GM18873 (cell line): ENCODE data around the gene KDM2B.

Experiments used
- ATAC-seq: cut with Tn5 transposase; IDR thresholded peaks from one replicate; pipeline ENCODE4 v1.9.1; 2021; ENCODE audit warnings: mild to moderate bottlenecking, moderate library complexity, moderate number of reproducible peaks; ENCODE audit not compliant: unreplicated experiment, low FRiP score

The KDM2B gene

GRCh38 chr12:121580959-121581685 lies at the start of gene KDM2B:
Gene KDM2B, minus strand, starts transcription at chr12:121581023. Its CDS starts 112 bp downstream, at chr12:121580911.
- ATAC-seq: no peak

- no peak for ATAC-seq
Measured at GRCh38 chr12:121628536-121628935, 47.7 kb upstream of the KDM2B start.

DNA sequence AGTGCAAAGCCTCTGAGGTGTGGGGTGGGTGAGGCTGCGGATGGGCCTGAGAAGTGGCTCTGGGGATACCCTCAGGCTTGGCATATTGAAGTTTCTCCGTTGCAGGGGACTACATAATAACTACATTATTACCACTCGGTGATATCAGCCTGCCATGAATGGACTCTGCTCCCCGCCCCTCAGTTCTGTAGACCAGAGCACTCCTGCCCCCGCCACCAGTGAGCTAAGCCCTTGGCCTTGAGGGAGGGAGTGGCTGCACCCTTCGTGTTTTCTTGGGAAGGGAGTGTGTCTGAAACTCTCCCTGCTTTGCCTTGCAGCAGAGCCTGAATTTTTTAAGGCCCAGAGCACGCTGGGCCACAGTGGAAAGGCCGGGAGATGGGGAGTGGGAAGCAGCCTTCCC lies 47.2 kb upstream of the KDM2B start:
- ATAC-seq: no peak

- peak; percentile 29 for ATAC-seq
Measured at GRCh38 chr12:121626853-121627640, 46.2 kb upstream of the KDM2B start.

DNA sequence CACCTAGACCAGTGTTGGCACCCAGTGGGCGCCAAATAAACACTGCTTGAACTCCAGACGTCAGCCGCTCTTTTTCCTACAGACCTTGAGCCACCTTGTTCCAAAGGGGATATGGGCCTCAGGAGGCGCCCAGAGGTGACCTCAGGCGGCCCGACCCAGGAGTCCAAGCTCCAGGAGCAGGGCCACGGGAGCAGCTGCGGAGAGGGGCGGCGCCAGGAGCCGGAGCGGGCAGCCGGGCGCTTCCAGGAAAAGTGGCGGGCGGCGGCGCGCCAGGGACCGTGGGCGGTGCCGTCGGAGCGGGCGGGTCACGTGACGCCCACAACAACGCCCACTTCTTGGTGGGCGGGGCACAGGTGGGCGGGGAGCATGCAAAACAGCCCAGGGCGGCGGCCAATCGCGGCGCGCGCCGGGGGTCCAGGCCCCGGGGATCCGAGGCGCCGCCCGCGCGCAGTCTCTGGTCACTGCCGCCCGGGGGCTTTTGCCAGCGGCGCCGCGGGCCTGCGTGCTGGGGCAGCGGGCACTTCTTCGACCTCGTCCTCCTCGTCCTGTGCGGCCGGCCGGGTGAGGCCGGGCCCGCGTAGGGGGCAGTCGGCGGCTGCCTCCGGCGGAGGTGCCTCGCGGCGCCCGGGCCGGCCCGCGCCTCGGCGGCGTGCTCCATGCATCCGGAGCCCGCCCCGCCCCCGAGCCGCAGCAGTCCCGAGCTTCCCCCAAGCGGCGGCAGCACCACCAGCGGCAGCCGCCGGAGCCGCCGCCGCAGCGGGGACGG lies 45.4 kb upstream of the KDM2B start, which contains the start of gene ORAI1:
Gene ORAI1, plus strand, starts transcription at position 444 of the 766 bp plus-strand sequence.
- ATAC-seq: peak; percentile 55

DNA sequence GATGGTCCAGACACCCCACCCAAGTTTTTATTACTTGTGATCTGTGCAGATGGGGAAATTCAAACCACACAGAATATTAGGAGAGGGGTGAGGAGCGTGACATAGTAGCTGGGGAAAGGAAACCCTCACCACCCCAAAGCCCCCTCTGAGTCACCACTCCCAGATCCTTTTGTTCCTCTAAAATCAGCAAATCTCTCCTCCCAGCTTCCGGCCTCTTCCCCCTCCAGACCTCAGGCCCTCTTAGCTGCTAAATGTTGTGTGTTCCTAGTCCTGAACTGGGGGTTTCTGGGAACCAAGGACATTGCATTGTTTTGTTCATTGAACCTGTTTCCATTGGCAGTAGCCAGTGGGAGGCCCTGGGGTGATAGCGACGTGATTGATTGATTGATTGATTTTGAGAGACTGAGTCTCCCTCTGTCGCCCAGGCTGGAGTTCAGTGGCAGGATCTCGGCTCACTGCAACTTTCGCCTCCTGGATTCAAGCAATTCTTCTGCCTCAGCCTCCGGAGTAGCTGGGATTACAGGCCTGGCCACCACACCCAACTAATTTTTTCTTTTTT lies 39.6 kb upstream of the KDM2B start:
- no peak for ATAC-seq

- no peak for ATAC-seq
Measured at GRCh38 chr12:121618659-121619233, 37.9 kb upstream of the KDM2B start.

- no peak for ATAC-seq
Measured at GRCh38 chr12:121614872-121615467, 34.1 kb upstream of the KDM2B start.

DNA sequence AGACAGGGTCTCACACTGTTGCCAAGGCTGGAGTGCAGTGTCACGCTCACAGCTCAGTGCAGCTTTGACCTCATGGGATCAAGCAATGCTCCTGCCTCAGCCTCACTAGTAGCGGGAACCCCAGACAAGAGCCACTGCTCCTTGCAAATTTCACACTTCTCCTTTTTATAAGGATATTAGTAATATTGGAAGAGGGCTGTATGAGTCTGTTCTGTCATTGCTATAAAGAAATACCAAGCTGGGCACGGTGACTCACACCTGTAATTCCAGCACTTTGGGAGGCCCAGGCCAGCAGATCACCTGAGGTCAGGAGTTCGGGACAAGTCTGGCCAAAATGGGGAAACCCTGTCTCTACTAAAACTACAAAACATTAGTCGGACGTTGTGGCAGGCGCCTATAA lies 32.6 kb upstream of the KDM2B start:
- ATAC-seq: no peak

GRCh38 chr12:121611306-121611705 lies 30.5 kb upstream of the KDM2B start:
- no peak for ATAC-seq

DNA sequence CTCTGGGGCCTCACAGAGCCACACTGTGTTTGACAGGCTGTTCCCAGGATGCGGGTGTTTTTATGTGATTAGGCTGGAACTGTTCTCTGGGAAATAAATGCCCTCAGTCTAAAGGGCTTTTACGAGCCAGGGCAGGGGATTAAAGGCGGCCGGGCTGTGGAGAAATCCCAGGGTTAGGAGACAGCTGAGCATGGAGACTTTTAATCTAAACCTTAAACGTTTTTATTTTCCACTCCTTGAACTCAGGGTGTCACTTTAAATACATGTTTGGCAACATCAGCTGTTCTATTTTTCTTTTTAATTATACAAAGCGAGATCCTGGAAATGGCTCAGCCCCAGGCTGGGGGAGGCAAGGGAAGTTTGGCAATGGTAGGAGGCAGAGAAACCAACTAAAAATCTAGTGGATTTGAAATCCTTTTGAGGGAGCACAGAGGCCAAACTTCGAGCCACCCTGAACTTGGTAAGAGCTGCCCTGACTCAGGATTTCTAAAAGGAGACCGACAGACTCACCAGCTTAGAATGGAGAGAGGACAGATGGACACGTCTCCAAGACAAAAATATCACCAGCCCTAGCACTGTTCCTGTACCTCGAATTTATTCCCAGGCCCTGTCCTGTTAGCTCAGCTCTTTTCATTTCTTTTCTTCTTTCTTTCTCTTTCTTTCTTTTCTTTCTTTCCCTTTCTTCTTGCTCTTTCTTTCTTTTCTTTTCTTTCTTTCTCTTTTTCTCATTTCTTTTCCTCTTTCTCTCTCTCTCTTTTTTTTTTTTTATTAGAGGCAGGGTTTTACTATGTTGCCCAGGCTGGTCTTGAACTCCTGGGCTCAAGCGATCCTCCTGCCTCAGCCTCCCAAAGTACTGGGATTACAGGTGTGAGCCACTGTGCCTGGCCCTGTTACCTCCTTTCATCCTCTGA lies 29.7 kb upstream of the KDM2B start:
- ATAC-seq: no peak

- ATAC-seq: no peak
Measured at GRCh38 chr12:121608301-121608700, 27.5 kb upstream of the KDM2B start.

GRCh38 chr12:121603581-121603980 lies 22.8 kb upstream of the KDM2B start:
- no peak for ATAC-seq

GRCh38 chr12:121602766-121603165 lies 21.9 kb upstream of the KDM2B start:
- no peak for ATAC-seq

DNA sequence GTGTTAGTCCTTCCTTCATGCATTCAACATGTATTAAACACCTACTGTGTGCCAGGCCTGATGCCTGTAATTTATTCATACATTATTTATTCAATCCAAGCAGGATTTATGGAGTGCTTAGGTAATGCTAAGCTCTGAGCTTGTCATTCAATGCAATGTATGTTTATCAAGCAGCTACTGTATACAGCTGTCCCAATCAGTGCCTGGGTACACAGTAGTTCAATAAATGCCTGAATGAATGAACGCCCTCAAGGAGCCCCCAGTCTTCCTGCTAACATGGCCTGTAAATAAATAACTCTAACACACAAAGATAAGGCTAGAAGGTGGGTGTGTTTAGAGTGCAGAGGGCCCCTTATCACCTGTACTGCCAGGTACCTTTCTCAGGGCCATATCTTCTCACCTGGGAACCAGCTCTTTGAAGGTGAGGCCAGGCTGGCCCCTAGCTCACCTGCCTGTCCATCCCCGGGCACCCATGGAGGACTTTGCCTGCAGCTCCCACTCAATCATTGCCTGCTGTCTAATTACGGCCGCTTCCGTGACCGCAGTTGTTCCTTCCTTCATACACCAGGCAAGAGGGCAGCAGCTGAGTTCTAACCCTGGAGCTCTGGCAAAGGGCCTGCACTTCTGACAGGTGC lies 20.0 kb upstream of the KDM2B start:
- no peak for ATAC-seq

DNA sequence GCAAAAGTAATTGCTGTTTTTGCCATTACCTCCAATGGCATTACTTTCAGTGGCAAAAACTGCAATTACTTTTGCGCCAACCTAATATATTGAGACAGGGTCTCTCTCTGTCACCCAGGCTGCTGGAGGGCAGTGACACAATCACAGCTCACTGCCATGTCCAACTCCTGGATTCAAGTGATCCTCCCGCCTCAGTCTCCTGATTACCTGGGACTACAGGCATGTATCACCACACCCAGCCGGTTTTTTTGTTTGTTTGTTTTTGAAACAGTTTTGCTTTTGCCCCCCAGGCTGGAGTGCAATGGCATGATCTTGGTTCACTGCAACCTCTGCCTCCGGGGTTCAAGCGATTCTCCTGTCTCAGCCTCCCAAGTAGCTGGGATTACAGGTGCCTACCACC lies 15.7 kb upstream of the KDM2B start:
- ATAC-seq: no peak

- no peak for ATAC-seq
Measured at GRCh38 chr12:121595520-121595919, 14.7 kb upstream of the KDM2B start.

DNA sequence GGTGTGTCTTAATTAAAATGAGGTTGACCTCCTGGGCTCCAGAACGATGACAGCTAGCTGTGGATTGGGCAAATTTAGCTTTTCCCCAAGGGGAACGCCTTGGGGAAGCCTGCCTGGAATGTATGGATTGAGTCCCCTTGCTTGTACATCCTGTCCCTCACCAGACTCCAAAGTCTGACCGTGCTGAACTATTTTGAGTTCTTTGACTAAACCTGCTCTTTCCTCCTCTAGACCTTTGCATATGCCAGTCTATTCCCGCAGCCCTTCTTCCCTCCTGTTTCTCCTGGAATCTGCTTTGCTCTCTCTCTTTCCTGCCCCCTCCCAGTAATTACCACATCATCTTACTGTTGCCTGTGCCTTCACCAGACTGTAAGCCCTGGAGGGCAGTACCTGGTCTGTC lies 11.5 kb upstream of the KDM2B start:
- ATAC-seq: no peak
